ENCODE results near the gene CAMTA1. TPM values are rescaled to one million over a fixed set of nuclear protein-coding genes. Genes with fewer than 3 reads are reported as not detected.

The CAMTA1 gene
- total RNA-seq, 1 experiment from 2014 or later = 69.5 TPM

DNA sequence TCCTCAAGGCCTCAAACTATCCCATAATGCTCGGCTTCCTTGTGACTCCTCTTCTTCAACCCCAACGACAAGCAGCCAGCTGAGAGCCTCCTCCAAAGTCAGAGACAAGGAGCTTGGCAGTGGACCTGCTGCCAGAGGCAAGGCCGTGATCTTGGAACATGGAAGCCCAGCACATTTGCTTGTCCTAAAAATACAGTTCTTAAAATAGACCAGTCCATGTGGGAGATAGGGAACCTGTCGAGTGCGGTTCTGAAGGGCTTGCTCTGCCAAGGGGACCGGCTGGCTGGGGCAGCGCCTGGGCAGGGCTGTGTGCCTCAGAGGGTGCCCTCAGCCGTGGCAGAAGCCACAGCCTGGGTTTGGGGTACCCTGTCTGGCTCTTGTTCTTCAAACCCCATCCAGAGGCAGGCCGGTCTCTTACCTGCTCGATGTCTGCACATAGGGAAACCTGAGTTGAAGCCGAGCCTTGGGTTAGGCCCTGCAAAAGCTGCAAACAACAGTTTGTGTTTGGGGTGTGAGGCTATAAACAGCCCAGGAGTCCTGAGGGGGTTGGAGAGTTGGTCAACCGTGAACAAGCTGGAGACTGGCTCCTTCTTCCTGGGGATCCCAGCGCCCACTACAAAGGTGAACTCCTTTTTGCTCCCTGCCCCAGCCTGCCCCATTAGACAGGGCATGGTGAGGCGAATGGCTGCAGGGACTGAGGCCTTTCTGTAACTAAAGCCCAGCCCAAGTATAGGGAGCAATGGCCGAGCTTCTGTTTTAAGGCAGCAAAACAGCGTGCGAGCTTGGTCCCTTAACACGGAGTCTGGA lies 228.8 kb downstream of the CAMTA1 start:
- Histone ChIP-seq H3K9me2 (ENCODE audit: insufficient read depth) (no peaks in the 10 kb centered on the region), H3K9ac (ENCODE audit: low read length) (no peak overlapping the region), H3K27me3 (ENCODE audit: insufficient read depth, low read length) (no peaks in the 10 kb centered on the region), H3K27ac (ENCODE audit: low read depth, low read length) (no peak overlapping the region), H3K9me3 (ENCODE audit: control insufficient read depth in 1 of 2, insufficient read depth in 1 of 2, low read depth in 1 of 2, low read length in 2 of 2) (no peaks in the 10 kb centered on the region), H3K4me2 (ENCODE audit: low read length) (no peak overlapping the region), H4K20me1 (ENCODE audit: insufficient read depth) (no peaks in the 10 kb centered on the region), H3K4me1 (ENCODE audit: control insufficient read depth in 1 of 2, insufficient read depth in 2 of 2, low read length in 2 of 2) (peaks cover 0 to 7% of the 10 kb centered on the region in 2 experiments; a peak in 1 of 4 replicates), H3K79me2 (ENCODE audit: insufficient read depth, low read length) (no peaks in the 10 kb centered on the region), H2AFZ (ENCODE audit: low read depth, low read length, poor library complexity, severe bottlenecking) (no peak overlapping the region), H3K4me3 (replicated peaks in 1 of 2; ENCODE audit: low read depth in 1 of 2, low read length in 2 of 2) (no peak overlapping the region), H3K36me3 (ENCODE audit: control insufficient read depth in 1 of 2, insufficient read depth in 2 of 2, low read length in 2 of 2) (no peaks in the 10 kb centered on the region)
- TF ChIP-seq SRF (IDR thresholded peaks at IDR 0.05; ENCODE audit: low read depth) (no peak), YY1 (IDR thresholded peaks at IDR 0.05; ENCODE audit: extremely low read depth, insufficient replicate concordance, low read depth, low read length) (no peak), SIN3A (IDR thresholded peaks at IDR 0.05; ENCODE audit: low read depth) (no peak), ELF1 (IDR thresholded peaks at IDR 0.05; ENCODE audit: borderline replicate concordance, low read depth) (no peak), TCF7L2 (IDR thresholded peaks at IDR 0.05; ENCODE audit: borderline replicate concordance, extremely low read depth, insufficient read depth, insufficient read length) (no peak), EZH2 (IDR thresholded peaks at IDR 0.05) (no peak), ZNF274 (IDR thresholded peaks at IDR 0.05; ENCODE audit: low read depth, low read length) (no peak), POLR2A (IDR thresholded peaks at IDR 0.05; ENCODE audit: borderline replicate concordance, extremely low read depth, insufficient read depth, insufficient read length) (no peak), POLR2AphosphoS5 (IDR thresholded peaks at IDR 0.05; ENCODE audit: low read depth, low read length) (no peak), CBX3 (IDR thresholded peaks at IDR 0.05; ENCODE audit: low read depth) (no peak), EGR1 (IDR thresholded peaks at IDR 0.05; ENCODE audit: low read depth) (no peak)
- TF ChIP-seq, protein P1, sequence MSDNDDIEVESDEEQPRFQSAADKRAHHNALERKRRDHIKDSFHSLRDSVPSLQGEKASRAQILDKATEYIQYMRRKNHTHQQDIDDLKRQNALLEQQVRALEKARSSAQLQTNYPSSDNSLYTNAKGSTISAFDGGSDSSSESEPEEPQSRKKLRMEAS (IDR thresholded peaks at IDR 0.05) = no peak
- TF ChIP-seq, protein P2, sequence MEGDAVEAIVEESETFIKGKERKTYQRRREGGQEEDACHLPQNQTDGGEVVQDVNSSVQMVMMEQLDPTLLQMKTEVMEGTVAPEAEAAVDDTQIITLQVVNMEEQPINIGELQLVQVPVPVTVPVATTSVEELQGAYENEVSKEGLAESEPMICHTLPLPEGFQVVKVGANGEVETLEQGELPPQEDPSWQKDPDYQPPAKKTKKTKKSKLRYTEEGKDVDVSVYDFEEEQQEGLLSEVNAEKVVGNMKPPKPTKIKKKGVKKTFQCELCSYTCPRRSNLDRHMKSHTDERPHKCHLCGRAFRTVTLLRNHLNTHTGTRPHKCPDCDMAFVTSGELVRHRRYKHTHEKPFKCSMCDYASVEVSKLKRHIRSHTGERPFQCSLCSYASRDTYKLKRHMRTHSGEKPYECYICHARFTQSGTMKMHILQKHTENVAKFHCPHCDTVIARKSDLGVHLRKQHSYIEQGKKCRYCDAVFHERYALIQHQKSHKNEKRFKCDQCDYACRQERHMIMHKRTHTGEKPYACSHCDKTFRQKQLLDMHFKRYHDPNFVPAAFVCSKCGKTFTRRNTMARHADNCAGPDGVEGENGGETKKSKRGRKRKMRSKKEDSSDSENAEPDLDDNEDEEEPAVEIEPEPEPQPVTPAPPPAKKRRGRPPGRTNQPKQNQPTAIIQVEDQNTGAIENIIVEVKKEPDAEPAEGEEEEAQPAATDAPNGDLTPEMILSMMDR (IDR thresholded peaks at IDR 0.05 in 2 of 3, conservative IDR thresholded peaks at IDR 0.05 in 1 of 3; ENCODE audit: borderline replicate concordance in 1 of 3, insufficient read depth in 1 of 3, low read depth in 2 of 3, low read length in 2 of 3) = no peak
- TF ChIP-seq, protein P3, sequence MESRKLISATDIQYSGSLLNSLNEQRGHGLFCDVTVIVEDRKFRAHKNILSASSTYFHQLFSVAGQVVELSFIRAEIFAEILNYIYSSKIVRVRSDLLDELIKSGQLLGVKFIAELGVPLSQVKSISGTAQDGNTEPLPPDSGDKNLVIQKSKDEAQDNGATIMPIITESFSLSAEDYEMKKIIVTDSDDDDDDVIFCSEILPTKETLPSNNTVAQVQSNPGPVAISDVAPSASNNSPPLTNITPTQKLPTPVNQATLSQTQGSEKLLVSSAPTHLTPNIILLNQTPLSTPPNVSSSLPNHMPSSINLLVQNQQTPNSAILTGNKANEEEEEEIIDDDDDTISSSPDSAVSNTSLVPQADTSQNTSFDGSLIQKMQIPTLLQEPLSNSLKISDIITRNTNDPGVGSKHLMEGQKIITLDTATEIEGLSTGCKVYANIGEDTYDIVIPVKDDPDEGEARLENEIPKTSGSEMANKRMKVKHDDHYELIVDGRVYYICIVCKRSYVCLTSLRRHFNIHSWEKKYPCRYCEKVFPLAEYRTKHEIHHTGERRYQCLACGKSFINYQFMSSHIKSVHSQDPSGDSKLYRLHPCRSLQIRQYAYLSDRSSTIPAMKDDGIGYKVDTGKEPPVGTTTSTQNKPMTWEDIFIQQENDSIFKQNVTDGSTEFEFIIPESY (IDR thresholded peaks at IDR 0.05; ENCODE audit: extremely low read depth, insufficient replicate concordance, low read length) = no peak
- TF ChIP-seq, protein P4, sequence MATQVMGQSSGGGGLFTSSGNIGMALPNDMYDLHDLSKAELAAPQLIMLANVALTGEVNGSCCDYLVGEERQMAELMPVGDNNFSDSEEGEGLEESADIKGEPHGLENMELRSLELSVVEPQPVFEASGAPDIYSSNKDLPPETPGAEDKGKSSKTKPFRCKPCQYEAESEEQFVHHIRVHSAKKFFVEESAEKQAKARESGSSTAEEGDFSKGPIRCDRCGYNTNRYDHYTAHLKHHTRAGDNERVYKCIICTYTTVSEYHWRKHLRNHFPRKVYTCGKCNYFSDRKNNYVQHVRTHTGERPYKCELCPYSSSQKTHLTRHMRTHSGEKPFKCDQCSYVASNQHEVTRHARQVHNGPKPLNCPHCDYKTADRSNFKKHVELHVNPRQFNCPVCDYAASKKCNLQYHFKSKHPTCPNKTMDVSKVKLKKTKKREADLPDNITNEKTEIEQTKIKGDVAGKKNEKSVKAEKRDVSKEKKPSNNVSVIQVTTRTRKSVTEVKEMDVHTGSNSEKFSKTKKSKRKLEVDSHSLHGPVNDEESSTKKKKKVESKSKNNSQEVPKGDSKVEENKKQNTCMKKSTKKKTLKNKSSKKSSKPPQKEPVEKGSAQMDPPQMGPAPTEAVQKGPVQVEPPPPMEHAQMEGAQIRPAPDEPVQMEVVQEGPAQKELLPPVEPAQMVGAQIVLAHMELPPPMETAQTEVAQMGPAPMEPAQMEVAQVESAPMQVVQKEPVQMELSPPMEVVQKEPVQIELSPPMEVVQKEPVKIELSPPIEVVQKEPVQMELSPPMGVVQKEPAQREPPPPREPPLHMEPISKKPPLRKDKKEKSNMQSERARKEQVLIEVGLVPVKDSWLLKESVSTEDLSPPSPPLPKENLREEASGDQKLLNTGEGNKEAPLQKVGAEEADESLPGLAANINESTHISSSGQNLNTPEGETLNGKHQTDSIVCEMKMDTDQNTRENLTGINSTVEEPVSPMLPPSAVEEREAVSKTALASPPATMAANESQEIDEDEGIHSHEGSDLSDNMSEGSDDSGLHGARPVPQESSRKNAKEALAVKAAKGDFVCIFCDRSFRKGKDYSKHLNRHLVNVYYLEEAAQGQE (IDR thresholded peaks at IDR 0.05; ENCODE audit: low read depth) = no peak
- ATAC-seq = no peak
- intact Hi-C loops (cut with micrococcal nuclease) = no loop called here
- no TSS peak for BruUV-seq (replicated peaks)
- RAD21 ChIA-PET (ENCODE audit: low non-redundant PET in 1 of 2, low total read pairs in 2 of 2, uncharacterized antibody in 2 of 2, unreplicated experiment in 2 of 2) = no interaction called here
- POLR2A ChIA-PET = no interaction called here
- CTCF ChIA-PET = no interaction called here
- DNase-seq (ENCODE audit: low read depth, low spot score) = no peak

Data from HCT116 (cell line).